GOT3 (cell line): ENCODE measurements around the gene NEURL2.
"Not testable (repeated sequence)": the region's sequence is repeated elsewhere in the genome, so short reads cannot be mapped to it uniquely, and the experiment has no call there.

ENCODE experiments used
- DNase-seq: peaks from one replicate; lab custom pipeline; 2025; ENCODE audit warnings: mixed read lengths; lab: John Stamatoyannopoulos, UW

NEURL2 gene

GRCh38 chr20:45899046-45899835, 8.2 kb upstream of the NEURL2 start:
- DNase-seq: no peak

- DNase-seq: no peak
Measured at GRCh38 chr20:45898285-45898684, 7.3 kb upstream of the NEURL2 start.

- no peak for DNase-seq
Measured at GRCh38 chr20:45897692-45898091, 6.7 kb upstream of the NEURL2 start.

DNA sequence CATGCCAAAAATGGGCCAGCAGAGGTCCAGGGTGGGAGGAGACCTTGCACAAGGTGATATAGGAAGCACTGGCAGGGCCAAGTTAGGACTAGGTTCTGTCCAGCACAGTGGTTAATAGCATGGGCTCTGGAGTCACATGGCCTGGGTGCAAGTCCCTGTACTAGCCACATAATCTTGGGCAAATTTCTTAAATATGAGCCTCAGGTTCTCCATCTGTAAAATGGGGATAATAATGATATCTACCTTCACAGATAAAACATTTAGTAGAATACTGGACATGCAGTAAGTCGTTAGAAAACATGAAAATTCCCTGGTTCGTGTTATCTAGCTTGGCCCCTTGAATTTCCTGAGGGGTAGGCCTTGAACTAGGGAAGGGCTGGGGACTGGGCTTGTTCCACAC, 6.3 kb upstream of the NEURL2 start:
- no peak for DNase-seq

- no peak for DNase-seq
Measured at GRCh38 chr20:45896641-45897161, 5.7 kb upstream of the NEURL2 start.

DNA sequence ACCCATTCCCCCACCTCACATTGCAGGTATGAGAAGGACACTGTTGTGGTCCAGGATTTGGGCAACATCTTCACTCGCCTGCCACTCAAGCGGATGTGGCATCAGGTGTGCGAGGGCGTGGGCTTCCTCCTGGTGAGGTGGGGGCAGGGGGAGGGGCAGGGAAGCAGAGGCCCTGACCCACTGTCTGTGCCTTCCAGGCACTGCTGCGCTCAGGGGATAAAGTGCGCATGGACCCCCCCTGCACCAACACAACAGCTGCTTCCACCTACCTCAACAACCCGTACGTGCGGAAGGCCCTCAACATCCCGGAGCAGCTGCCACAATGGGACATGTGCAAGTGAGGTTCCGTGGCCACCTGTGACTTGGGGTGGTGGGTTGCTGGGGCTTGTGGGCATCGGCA, 3.8 kb upstream of the NEURL2 start:
- no peak for DNase-seq

- no peak for DNase-seq
Measured at GRCh38 chr20:45893831-45894230, 2.8 kb upstream of the NEURL2 start.

- no peak for DNase-seq
Measured at GRCh38 chr20:45892828-45893500, 2.0 kb upstream of the NEURL2 start.

GRCh38 chr20:45892049-45892825, 1.2 kb upstream of the NEURL2 start:
- no peak for DNase-seq

DNA sequence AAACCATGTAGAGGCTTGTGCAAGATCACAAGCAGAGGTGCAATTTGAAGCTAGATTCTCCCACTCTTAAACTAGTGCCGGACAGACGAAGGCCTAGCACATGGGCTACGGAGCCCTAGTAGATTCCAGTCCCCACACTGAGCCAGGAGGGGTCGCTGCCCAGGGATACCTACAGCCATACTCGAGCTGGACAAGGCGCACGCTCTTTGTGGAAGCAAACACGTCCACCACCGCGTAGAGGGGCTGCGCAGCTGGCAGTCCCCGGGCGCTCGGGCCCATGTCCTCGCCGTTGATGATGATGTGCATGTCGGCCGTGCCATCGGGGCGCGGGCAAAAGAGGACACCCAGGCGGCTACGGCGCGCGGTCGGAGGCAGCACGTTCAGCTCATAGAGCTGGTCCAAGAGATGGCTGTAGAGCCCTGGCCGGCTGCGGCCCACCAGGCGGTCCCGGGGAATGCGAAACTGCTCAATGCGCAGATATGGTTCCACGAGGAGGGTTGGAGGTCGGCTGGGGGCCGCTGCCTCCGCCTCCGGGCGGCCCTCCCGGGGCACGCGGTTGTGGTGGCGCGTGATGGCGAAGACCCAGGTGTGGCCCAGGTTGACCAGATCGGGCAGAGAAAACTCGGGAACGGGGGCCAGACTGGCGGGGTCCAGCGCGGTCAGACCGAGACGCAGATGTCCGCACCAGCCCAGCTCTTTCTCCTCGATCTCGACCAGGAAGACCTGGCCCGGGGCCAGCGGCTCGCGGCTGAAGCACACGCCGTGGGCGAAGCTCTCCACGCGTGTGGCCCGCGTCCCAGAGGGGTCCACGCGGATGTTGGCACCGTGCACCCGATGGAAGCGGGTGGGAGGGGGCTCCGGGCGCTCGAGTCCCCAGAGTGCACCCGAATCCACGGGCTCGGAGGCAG, 677 bp downstream of the NEURL2 start:
- no peak for DNase-seq

DNA sequence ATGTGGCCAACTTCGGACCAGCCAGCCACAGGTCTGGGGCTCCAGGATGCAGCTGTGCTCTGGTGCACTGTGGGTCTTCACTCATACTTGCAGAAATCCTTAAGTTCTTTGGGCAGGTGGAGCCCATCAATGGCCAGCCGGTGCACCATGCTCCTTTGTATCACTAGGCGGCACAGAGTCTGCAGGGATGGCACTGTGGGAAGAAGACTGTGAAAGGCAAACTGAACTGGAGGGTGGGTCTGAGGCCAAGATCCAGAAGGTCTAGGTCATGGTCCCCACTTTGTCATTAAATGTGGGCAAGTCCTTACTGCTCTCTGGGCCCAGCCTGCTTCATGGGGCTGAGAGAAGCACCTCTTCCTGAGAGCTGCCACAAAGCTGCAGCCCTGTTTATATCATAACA, 2.3 kb downstream of the NEURL2 start:
- no peak for DNase-seq

- no peak for DNase-seq
Measured at GRCh38 chr20:45887346-45887715, 3.7 kb downstream of the NEURL2 start, which contains the start of gene SPATA25. Gene SPATA25 (minus strand): TSS chr20:45887622. CDS start chr20:45887590, 32 bp downstream.

DNA sequence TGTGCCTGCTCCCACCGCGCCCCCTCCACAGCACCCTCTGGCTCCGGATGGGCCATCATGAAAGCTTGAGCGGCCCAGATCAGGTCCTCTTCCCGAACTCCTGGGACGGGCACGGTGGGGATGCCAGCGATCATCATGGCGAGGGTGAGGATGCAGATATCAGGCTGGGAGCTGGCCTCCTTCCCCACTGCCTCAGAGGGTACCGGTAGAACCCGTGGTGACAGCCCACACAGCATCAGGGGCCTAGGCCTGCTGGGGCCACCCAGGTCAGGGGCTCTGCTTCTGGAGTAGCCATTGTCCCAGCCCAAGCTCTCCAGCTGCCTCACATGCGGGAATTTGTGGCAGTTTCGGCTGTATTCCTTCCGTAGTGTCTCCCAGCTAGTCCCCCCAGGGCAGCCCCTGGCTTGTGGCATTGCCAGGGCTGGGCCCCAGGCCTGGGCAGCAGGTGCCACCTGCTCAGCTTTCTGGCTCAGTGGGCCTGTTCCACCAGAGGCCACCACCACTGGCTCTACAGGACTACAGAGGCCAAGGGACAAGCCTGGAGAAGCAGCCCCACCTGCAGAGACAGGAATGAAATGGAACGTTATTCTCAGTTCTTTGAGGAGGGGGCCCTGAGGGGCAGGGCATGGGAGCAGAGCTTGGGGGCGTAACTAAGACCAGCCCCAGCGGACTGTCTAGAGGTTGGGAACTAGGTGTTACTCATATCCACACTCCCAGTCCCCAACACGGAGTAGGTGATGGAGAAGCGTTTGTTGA, 4.2 kb downstream of the NEURL2 start:
- no peak for DNase-seq

GRCh38 chr20:45883100-45883469, 7.9 kb downstream of the NEURL2 start:
- DNase-seq: no peak

GRCh38 chr20:45882469-45883099, 8.4 kb downstream of the NEURL2 start:
- DNase-seq: no peak

DNA sequence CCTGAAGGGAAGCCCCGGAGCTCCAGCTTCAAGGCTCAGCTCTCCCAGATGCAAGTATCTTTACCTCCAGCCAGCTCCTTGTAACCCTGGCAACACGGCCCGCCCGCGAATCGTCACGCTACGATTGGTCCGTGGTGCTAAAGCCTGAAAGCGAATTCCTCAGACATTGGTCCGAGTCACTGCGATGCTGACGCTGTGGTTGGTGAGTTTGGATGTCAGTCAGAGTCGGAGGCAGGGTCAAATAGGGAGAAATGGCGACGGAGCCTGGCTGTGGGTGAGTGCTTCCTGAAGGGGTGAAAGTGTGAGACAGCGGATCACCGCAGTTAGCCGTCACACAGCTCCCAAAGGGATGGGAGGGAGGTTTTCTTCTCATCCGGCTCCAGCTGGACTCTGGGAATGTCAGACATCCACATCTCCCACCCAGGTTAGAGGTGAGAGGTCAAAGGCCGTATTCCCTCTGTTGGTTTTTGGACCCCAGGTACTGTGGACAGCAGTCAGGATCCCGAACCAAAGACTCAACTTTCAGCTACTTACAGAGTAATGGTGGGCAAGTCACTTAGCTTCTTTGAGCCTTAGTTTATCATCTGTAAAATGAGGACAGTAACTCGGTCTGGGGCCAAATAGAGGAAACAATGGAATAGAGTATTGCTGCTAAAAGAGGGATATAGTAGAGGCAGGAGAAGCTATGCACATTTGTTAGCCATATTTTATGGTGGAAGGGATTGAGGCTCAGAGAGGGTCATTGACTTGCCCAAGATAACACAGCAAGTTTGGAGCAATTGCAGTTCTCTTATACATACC, 9.8 kb downstream of the NEURL2 start, which contains the start of gene ZSWIM1:
Gene ZSWIM1, plus strand, starts transcription at position 240 of the 801 bp plus-strand sequence. CDS start 1,366 bp downstream, outside the sequence.
- DNase-seq: peak; percentile 99

GRCh38 chr20:45878076-45878761, 12.8 kb downstream of the NEURL2 start:
- DNase-seq: no peak

- no peak for DNase-seq
Measured at GRCh38 chr20:45874576-45874975, 16.4 kb downstream of the NEURL2 start.

DNA sequence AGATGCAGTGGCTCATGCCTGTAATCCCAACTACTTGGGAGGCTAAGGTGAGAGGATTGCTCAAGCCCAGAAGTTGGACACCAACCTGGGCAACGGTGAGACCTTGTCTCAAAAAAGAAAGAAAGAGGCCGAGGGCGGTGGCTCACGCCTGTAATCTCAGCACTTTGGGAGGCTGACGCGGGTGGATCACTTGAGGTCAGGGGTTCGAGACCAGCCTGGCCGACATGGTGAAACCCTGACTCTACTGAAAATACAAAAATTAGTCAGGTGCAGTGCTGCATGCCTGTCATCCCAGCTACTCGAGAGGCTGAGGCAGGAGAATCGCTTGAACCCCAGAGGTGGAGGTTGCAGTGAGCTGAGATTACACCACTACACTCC, 16.9 kb downstream of the NEURL2 start:
- not testable (repeated sequence) for DNase-seq
